ENCODE data around the gene FMO1.

DNA sequence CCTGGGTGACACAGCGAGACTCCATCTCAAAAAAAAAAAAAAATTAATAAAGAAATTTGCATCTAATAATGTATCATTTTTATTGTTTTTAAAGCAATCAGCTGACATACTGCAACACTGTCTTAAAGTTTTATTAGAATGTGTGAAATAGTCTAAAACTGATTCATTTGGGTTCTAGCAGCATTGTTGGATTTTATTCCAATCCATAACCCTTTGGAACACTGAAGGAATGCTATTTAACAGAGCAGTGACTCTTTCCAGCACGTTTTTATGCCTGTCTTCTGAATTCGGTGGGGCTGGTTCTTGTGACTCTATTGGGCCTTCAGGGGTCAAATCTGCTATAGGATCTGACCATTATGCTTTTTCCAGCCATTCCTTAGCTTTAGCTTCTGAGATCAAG lies 47.5 kb downstream of the FMO1 start:
- TF ChIP-seq POLR2A (IDR thresholded peaks at IDR 0.05) (no peak), CTCF (IDR thresholded peaks at IDR 0.05) (no peak), EP300 (IDR thresholded peaks at IDR 0.05) (no peak)

All from ovary (tissue), 3 donors.